SU-DHL-6 (cell line): ENCODE data around the gene PSMG2.

Experiments used
- EZH2phosphoT487 ChIP-seq: fragments of 200-600 bp; sonication (generic), shearing (Covaris generic); conservative IDR thresholded peaks from 2 replicates; pipeline ENCODE4 v1.6.1; 2018; ENCODE audit warnings: mild to moderate bottlenecking, antibody characterized with exemption, low read length, moderate library complexity, mixed read lengths
- TF ChIP-seq, protein P1 (sequence below): fragments of 200-600 bp; sonication (generic); IDR thresholded peaks from one replicate; pipeline ENCODE4 v1.5.1; 2017; ENCODE audit warnings: antibody characterized with exemption, mild to moderate bottlenecking, low read length, moderate library complexity; ENCODE audit not compliant: insufficient read depth, poor library complexity, severe bottlenecking

DNA sequence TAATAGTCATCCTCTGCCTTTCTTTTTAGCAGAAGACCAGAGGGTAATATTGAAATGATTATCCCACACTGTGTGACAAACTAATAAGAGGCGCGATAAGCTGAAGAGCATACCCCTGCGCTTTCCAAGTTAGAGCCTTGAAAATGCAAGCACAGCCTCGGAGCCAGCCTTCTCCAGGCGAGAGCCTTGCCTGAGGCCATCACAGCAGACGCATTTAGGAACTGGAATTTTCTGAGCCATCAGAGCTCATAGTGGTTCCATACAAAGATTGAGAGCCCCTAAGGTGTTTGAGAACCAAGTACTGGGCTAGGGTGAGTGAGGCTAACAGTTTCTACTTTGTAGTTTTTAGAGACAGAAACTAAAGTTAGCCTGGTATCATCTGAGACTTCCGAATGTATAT is 19.9 kb downstream of the PSMG2 start:
- TF ChIP-seq, protein P1, sequence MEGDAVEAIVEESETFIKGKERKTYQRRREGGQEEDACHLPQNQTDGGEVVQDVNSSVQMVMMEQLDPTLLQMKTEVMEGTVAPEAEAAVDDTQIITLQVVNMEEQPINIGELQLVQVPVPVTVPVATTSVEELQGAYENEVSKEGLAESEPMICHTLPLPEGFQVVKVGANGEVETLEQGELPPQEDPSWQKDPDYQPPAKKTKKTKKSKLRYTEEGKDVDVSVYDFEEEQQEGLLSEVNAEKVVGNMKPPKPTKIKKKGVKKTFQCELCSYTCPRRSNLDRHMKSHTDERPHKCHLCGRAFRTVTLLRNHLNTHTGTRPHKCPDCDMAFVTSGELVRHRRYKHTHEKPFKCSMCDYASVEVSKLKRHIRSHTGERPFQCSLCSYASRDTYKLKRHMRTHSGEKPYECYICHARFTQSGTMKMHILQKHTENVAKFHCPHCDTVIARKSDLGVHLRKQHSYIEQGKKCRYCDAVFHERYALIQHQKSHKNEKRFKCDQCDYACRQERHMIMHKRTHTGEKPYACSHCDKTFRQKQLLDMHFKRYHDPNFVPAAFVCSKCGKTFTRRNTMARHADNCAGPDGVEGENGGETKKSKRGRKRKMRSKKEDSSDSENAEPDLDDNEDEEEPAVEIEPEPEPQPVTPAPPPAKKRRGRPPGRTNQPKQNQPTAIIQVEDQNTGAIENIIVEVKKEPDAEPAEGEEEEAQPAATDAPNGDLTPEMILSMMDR: no peak
- TF ChIP-seq EZH2phosphoT487: no peak
